Measurements from ENCODE around the gene NAA20. TPM values are rescaled to one million over a fixed set of nuclear protein-coding genes. Genes with fewer than 3 reads are reported as not detected.

Gene NAA20
- polyA plus RNA-seq, 6 donors from 2014 or later: 60.7 to 109 (median 69.2) TPM

DNA sequence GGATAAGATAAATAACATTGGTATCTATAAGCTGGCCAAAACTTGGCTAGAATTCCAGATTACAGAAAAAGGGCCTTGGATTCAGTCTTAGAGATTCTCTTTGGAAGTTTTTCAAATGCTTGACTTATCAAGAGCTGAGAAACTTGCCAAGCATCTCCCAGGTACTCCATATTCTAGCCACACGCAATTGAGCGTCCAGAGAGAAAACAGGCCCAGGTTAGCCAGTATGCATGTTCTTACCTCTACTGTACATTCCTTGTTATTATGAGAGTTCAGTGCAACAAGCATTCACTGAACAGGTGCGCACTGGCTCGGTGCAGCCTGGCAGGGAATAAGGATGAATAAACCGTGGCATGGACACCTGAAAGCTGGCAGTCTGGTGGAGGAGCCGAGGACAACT is 21.4 kb downstream of the NAA20 start:
- peaks cover 0 to 4% (median 0%) of the 10 kb centered on the region in 3 donors for H3K4me1 Mint-ChIP-seq
- ATAC-seq (ENCODE audit: low read depth in 2 of 2) (no peak), DNase-seq (no peak)
- no peak overlapping the region for H3K4me3 Mint-ChIP-seq
- no peaks in the 10 kb centered on the region for H3K9me3 Mint-ChIP-seq
- no peaks in the 10 kb centered on the region for H3K27me3 Mint-ChIP-seq
- no peak overlapping the region for H3K27ac Mint-ChIP-seq
- H3K36me3 Mint-ChIP-seq: peaks cover 24 to 27% of the 10 kb centered on the region in 2 donors

DNA sequence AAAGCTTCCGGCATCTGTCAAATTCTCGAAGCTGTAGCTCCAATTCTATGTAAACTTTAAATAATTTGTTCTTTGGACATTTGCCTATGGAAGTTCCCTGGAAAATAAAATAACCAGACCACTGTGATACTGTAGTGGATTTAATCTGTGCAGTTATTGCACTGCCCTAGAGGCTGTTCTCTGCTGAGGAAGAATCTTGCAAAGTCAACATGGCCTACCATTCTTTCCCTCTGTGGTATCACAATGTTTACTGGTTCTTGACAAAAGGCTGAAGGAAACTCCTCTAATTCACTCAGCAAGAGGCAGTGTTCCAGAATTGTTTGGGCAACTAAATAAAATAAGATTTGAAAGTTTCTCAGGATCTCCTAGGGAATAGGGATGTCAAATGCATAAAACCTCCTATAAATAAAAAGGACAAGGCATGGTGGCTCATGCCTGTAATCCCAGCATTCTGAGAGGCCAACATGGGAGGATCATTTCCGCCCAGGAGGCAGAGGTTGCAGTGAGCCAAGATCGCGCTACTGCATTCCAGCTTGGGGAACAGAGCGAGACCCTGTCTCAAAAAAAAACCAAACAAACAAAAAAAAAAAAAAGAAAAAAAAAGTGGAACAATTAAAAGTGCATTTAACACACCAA is 22.7 kb downstream of the NAA20 start:
- ATAC-seq (ENCODE audit: low read depth in 2 of 2): no peak
- Mint-ChIP-seq H3K27me3 (no peaks in the 10 kb centered on the region), H3K27ac (no peak overlapping the region), H3K9me3 (no peaks in the 10 kb centered on the region), H3K4me1 (peaks cover 0 to 4% (median 2%) of the 10 kb centered on the region in 3 donors), H3K4me3 (no peak overlapping the region), H3K36me3 (peaks cover 27 to 33% of the 10 kb centered on the region in 2 donors)
- DNase-seq: no peak

DNA sequence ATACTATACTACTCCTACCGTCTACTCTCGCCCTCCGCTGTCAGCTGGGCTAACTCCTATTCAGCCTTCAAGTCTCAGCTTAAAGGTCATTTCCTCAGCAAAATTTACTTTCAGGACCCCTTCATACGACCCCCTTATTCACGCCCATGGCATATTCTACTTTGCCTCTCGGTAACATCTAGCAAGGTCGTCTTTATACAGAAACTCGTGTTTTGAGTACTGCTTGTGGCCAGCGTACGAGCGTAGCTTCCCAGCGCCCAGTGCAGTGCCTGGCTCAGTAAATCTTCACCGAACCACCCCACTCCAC is 34.6 kb downstream of the NAA20 start:
- no peak for DNase-seq
- H3K27me3 Mint-ChIP-seq: no peaks in the 10 kb centered on the region
- peak in 1 of 2 donors; percentile 5 for ATAC-seq (ENCODE audit: low read depth in 2 of 2)
- H3K4me1 Mint-ChIP-seq: peaks cover 13 to 19% (median 18%) of the 10 kb centered on the region in 3 donors
- H3K27ac Mint-ChIP-seq: peak overlapping the region; percentile 93 to 99 (median 98)
- peak overlapping the region; percentile 92 to 100 (median 99) for H3K4me3 Mint-ChIP-seq
- no peaks in the 10 kb centered on the region for H3K9me3 Mint-ChIP-seq
- peaks cover 11 to 13% of the 10 kb centered on the region in 2 donors for H3K36me3 Mint-ChIP-seq

GRCh38 chr20:20052074-20052970 is 35.2 kb downstream of the NAA20 start, which contains the start of the genes CFAP61 and CRNKL1:
Gene CFAP61 (plus strand): TSS chr20:20052532. CDS start chr20:20056654, 4,122 bp downstream.
Gene CRNKL1 (minus strand): TSS chr20:20052466. CDS start chr20:20052342, 124 bp downstream.
- Mint-ChIP-seq H3K4me3 (peak within 1 kb of the TSS; percentile 92 to 100 (median 99)), H3K9me3 (no peaks in the 10 kb centered on the region), H3K36me3 (peaks cover 11 to 13% of the 10 kb centered on the region in 2 donors), H3K27ac (peak within 1 kb of the TSS; percentile 93 to 99 (median 98)), H3K4me1 (peaks cover 13 to 19% (median 18%) of the 10 kb centered on the region in 3 donors), H3K27me3 (no peaks in the 10 kb centered on the region)
- peak; percentile 96 for DNase-seq
- ATAC-seq (ENCODE audit: low read depth in 2 of 2): peak; percentile 91 to 92

DNA sequence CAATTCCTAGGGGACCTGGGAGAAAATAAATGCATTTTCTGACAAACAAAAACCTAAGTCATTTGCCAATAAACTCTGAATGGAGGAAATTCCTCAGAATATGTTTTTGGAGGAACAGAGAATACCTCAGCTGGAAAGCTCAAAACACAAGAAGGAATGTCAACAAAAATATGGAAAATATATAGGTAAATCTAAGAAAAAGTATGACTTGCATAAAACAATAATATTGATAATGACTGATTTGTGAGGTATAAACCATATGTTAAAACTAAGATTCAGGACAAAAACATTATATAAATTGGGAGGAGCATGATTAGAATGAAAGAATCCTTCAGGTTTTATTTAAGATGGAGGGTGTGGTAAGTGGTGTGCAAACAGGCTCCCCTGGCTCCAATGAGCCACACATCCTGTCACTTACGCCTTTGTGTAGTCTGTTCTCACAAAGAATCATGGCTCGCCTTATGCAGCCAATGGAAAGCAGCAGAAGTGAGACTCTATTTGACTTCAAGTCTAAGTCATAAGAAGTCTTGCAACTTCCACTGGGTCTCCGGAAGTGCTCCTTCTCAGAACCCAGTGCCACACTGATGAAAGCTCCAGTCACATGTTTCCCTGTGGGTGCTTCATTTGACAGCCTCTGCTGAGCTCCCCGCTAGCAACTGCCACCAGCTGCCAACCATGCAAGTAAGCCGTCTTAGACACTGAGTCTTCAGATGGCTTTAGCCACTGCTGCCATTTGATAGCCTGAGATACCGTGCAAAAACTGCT is 43.3 kb downstream of the NAA20 start:
- Mint-ChIP-seq H3K27me3 (peaks cover 6 to 34% (median 34%) of the 10 kb centered on the region in 3 donors), H3K27ac (no peak overlapping the region), H3K36me3 (no peaks in the 10 kb centered on the region), H3K9me3 (no peaks in the 10 kb centered on the region), H3K4me1 (no peaks in the 10 kb centered on the region), H3K4me3 (no peak overlapping the region)
- ATAC-seq (ENCODE audit: low read depth in 2 of 2) (no peak), DNase-seq (no peak)

DNA sequence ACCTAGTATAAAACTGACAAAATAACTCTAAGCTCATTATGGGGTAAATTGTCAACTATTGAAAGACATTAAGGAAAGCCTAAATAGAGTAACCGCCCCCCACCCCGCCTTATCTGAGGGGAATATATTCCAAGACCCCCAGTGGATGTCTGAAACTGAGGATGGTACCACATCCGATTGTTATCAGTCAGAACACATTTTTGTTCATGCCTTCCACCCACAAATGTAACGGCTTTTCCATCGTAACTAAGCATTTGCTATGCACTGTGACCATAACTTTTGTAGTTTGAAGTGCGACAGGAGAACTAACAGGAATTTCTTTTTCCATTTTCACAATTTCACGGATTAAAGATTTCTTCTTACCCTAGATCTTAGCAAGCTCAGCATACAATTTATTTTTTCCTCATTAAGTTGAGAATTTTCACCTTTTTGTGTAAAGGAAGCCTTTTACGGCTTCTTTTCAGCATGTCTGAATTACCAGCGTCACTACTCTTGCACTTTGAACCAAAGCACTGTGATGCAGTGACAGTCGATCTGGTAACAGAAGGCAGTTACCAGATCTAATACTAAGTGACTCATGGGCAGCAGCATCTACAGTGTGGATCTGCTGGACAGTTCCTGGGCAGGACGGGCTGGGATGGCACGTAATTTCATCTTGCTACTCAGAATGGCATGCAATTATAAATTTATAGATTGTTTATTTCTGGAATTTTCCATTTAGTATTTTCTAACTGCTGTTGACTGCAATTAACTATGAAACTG is 47.0 kb downstream of the NAA20 start:
- DNase-seq (no peak), ATAC-seq (ENCODE audit: low read depth in 2 of 2) (no peak)
- H3K4me1 Mint-ChIP-seq: no peaks in the 10 kb centered on the region
- H3K36me3 Mint-ChIP-seq: no peaks in the 10 kb centered on the region
- H3K9me3 Mint-ChIP-seq: no peaks in the 10 kb centered on the region
- H3K27me3 Mint-ChIP-seq: peaks cover 6 to 43% (median 42%) of the 10 kb centered on the region in 3 donors
- H3K4me3 Mint-ChIP-seq: no peak overlapping the region
- H3K27ac Mint-ChIP-seq: peak overlapping the region in 1 of 6 donors; percentile 9

DNA sequence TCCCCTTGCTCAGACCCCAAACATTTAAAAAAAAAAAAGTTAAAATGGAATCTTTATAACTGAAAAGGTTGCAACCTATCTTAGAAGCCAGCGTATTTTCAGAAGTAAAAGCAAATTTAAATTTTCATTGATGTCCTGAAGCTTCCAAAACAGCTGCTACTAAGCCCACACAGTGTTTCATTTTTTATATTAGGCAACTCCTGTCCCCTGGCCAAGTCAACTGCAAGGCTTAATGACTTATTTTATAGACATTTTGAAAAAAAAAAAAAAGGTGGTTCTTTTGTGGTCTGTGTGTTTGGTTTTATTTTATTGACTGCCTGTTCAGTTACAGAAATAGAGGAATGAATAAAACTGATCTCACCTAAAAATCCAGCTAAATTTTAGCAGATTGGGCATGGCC is 48.2 kb downstream of the NAA20 start:
- Mint-ChIP-seq H3K27me3 (peaks cover 6 to 43% (median 42%) of the 10 kb centered on the region in 3 donors), H3K36me3 (no peaks in the 10 kb centered on the region), H3K9me3 (no peaks in the 10 kb centered on the region), H3K4me3 (no peak overlapping the region), H3K27ac (no peak overlapping the region), H3K4me1 (no peaks in the 10 kb centered on the region)
- DNase-seq (no peak), ATAC-seq (ENCODE audit: low read depth in 2 of 2) (no peak)

DNA sequence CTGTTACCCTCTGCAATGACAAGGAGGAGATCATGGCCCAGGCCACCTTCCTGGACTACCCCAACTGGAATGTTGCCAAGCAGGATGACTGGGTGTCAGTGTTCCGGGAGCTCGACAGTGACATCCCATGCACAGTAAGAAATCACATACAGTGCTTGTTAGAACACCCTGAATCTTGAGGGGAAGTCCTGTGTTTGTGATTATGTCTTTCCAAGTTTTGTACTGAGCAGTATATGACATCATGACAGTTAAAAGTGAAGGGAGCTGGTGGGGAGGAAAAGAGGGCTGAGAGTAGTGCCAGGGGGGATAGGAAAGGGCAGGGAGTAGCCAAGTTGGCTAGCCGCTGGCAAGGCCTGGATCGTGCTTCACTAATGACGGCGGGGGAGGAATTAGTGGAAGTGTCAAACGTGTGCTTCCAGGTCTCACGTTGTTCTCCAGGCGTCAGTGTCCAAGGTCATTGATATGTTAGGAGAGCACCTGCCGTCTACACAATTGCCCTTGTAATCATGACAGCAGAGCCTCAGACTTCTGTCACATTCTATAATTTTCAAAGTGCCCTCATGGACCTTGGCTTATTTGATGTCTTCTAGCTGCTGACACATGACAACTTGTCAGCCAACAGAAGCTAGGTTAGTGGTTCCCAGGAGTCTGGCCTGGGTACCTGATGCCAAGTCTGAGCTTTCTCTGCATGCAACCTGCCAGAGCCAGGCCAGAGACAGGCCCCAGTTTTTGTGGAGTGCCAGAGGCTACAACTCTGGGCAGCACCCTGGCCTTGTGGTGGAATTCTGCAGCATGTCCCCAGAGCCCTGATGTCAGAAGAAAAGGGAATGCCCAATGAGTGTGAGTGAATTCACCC is 53.9 kb downstream of the NAA20 start:
- no peaks in the 10 kb centered on the region for H3K36me3 Mint-ChIP-seq
- peaks cover 5 to 17% (median 16%) of the 10 kb centered on the region in 3 donors for H3K27me3 Mint-ChIP-seq
- no peak for DNase-seq
- no peaks in the 10 kb centered on the region for H3K4me1 Mint-ChIP-seq
- no peak overlapping the region for H3K27ac Mint-ChIP-seq
- no peak for ATAC-seq (ENCODE audit: low read depth in 2 of 2)
- no peaks in the 10 kb centered on the region for H3K9me3 Mint-ChIP-seq
- H3K4me3 Mint-ChIP-seq: no peak overlapping the region

DNA sequence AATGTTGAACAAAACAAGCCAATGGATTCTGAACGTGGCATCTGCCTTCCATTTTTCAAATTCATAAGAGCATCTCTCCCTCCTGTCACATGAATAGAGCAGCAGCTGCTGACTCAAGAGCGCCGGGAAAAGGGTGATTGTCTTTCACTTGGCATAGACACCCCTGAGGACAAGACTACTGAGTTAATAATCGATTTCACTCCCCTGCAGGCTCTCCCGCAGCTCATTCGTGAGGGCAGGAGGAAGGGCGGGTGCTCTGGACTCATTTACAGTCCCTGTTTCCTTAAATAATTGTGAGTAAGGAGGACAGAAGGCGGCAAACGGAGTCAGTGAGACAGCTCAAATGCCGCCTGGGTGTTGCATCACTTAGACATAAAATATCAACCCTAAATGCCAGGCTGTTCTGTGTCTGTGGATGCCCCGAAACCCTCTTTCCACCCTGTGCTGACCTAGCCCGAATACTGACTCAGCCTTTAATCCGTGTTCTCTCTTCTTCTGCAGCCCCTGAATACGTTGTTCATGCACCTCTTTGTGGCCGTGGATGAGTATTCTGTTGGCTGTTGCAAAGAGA is 56.7 kb downstream of the NAA20 start:
- no peak overlapping the region for H3K27ac Mint-ChIP-seq
- no peaks in the 10 kb centered on the region for H3K4me1 Mint-ChIP-seq
- H3K36me3 Mint-ChIP-seq: no peaks in the 10 kb centered on the region
- DNase-seq (no peak), ATAC-seq (ENCODE audit: low read depth in 2 of 2) (no peak)
- H3K9me3 Mint-ChIP-seq: no peaks in the 10 kb centered on the region
- no peak overlapping the region for H3K4me3 Mint-ChIP-seq
- H3K27me3 Mint-ChIP-seq: peaks cover 12 to 27% (median 24%) of the 10 kb centered on the region in 3 donors

DNA sequence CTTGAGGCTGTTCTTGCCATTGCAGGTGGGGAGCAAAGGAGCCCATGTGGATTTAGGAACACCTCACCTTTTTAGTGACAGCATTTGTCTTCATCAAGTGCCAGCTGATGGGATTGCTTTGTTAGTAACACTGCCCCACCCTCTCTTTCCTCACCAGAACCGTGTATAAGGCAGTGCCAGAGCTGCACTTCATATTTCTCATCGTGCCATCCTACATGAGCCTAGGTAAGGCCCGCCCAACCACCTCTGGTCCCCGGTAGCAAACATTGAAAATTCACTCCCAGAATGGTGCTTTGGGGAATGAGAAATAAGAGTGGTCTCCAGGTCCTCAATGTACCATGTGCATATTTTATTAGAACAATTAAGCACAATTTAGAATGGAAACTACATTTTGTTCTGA is 57.9 kb downstream of the NAA20 start:
- no peak for DNase-seq
- no peak for ATAC-seq (ENCODE audit: low read depth in 2 of 2)
- Mint-ChIP-seq H3K9me3 (no peaks in the 10 kb centered on the region), H3K27ac (no peak overlapping the region), H3K4me3 (no peak overlapping the region), H3K4me1 (no peaks in the 10 kb centered on the region), H3K36me3 (no peaks in the 10 kb centered on the region), H3K27me3 (peaks cover 11 to 33% (median 29%) of the 10 kb centered on the region in 3 donors)

DNA sequence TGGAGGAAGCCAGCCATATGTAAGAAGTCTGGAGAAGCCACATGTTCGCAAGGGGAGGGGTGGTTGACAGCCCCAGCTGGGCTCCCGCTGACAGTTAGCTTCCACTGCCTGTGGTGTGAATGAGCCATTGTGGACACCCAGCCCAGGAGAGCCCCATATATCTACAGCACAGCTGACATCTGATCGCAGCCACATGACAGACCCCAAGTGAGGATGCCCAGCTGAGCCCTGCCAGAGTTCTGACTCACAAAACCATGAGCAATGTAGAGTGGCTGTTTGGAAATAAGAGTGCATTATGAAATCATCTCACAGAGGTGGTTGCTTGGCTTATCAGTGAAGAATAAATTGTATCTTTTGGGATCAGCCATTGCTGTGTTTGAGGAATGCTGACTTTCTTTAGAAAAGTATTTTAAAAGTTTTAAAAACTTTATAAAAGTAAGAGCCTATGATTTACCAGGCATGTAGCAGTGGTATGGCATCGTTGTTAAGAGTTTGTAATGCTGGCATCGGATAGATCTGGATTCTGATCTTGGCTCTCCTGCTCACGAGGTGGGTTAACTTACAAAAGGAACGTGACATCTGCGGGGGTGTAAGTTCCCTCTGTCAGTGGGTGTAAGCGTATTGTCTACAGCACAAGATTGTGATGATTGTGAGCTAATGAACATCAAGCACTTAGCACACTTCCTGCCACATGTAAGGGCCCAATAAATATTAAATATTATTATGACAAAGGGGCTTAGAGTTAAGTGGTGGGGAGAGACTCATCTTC is 59.3 kb downstream of the NAA20 start:
- H3K27me3 Mint-ChIP-seq: peaks cover 13 to 28% (median 25%) of the 10 kb centered on the region in 3 donors

More for the DNA sequence above, 59.3 kb downstream of the NAA20 start:
- Mint-ChIP-seq H3K36me3 (no peaks in the 10 kb centered on the region), H3K9me3 (no peaks in the 10 kb centered on the region), H3K4me3 (no peak overlapping the region), H3K4me1 (no peaks in the 10 kb centered on the region), H3K27ac (no peak overlapping the region)
- no peak for DNase-seq
- ATAC-seq (ENCODE audit: low read depth in 2 of 2): no peak

Measured in naive B cell (primary cell).